ENCODE data around the gene TIMP2. TPM values are rescaled to one million over a fixed set of nuclear protein-coding genes. Genes with fewer than 3 reads are reported as not detected.
A peak's percentile ranks its signal among the peaks of the same experiment; 100 is the strongest.

The TIMP2 gene
- total and polyA plus RNA-seq, 11 donors = 25.1 to 201 (median 88.3) TPM

GRCh38 chr17:78889531-78889930 is 35.7 kb downstream of the TIMP2 start:
- Histone ChIP-seq H3K27ac (peak overlapping the region in 5 of 12 donors; percentile 18 to 86 (median 46)), H3K4me1 (peaks cover 10 to 75% (median 52%) of the 10 kb centered on the region in 12 donors), H3K4me3 (no peak overlapping the region), H3K9me3 (no peaks in the 10 kb centered on the region), H3K27me3 (no peaks in the 10 kb centered on the region), H3K36me3 (peaks cover 0 to 7% (median 0%) of the 10 kb centered on the region in 9 donors)
- 58 to 81% (median 72%) methylated on average over 8 of the region's 8 CpGs for WGBS, 4 donors
- no peak for DNase-seq
- TF ChIP-seq POLR2A (IDR thresholded peaks at IDR 0.05) (no peak), CTCF (IDR thresholded peaks at IDR 0.05) (no peak)
- ATAC-seq = no peak
- intact Hi-C loops (cut with DNase I) = loop anchor here in 3 of 10 donors (5.0 kb wide), 1 partner anchor 33 kb away; no protein-coding TSS in a partner anchor

- TF ChIP-seq CTCF (IDR thresholded peaks at IDR 0.05) = no peak
- no peak for TF ChIP-seq POLR2A (IDR thresholded peaks at IDR 0.05)
- DNase-seq = no peak
- Histone ChIP-seq H3K4me3 (no peak overlapping the region), H3K9me3 (no peaks in the 10 kb centered on the region), H3K27me3 (no peaks in the 10 kb centered on the region), H3K4me1 (peaks cover 13 to 75% (median 56%) of the 10 kb centered on the region in 12 donors), H3K36me3 (peaks cover 0 to 7% (median 0%) of the 10 kb centered on the region in 9 donors), H3K27ac (peak overlapping the region in 5 of 12 donors; percentile 18 to 86 (median 33))
- ATAC-seq = no peak
- intact Hi-C loops (cut with DNase I) = loop anchor here in 3 of 10 donors (5.0 kb wide), 1 partner anchor 33 kb away; no protein-coding TSS in a partner anchor
- 81 to 89% (median 82%) methylated on average over 10 of the region's 10 CpGs for WGBS, 4 donors
These were observed 36.2 kb downstream of the TIMP2 start for GRCh38 chr17:78888941-78889518.

- intact Hi-C loops (cut with DNase I) = loop anchor here in 3 of 10 donors (5.0 kb wide), 1 partner anchor 35 kb away; no protein-coding TSS in a partner anchor
- H3K4me3 ChIP-seq = no peak overlapping the region
- WGBS, 4 donors = 93 to 96% (median 95%) methylated on average over 12 of the region's 12 CpGs
- H3K36me3 ChIP-seq = peaks cover 0 to 7% (median 0%) of the 10 kb centered on the region in 9 donors
- H3K4me1 ChIP-seq = peaks cover 9 to 79% (median 60%) of the 10 kb centered on the region in 12 donors
- peak overlapping the region in 1 of 12 donors; percentile 92 for H3K27ac ChIP-seq
- ATAC-seq = no peak
- no peaks in the 10 kb centered on the region for H3K27me3 ChIP-seq
- no peak for TF ChIP-seq CTCF (IDR thresholded peaks at IDR 0.05)
- no peak for TF ChIP-seq POLR2A (IDR thresholded peaks at IDR 0.05)
- no peak for DNase-seq
- no peaks in the 10 kb centered on the region for H3K9me3 ChIP-seq
These were observed 38.2 kb downstream of the TIMP2 start for GRCh38 chr17:78886954-78887353.

GRCh38 chr17:78885956-78886355 is 39.2 kb downstream of the TIMP2 start:
- Histone ChIP-seq H3K9me3 (no peaks in the 10 kb centered on the region), H3K36me3 (peaks cover 0 to 5% (median 0%) of the 10 kb centered on the region in 9 donors), H3K4me1 (peaks cover 9 to 77% (median 59%) of the 10 kb centered on the region in 12 donors), H3K27me3 (no peaks in the 10 kb centered on the region), H3K27ac (peak overlapping the region in 7 of 12 donors; percentile 5 to 97 (median 31)), H3K4me3 (no peak overlapping the region)
- intact Hi-C loops (cut with DNase I) = loop anchor here in 4 of 10 donors (2.0 to 5.0 kb wide), 2 partner anchors 36 to 39 kb away; partner anchors contain the start of gene TIMP2 (in 1 of the 4)
- ATAC-seq = no peak
- WGBS, 4 donors = 84 to 91% (median 87%) methylated on average over 7 to 8 of the region's 8 CpGs
- no peak for DNase-seq
- TF ChIP-seq CTCF (IDR thresholded peaks at IDR 0.05) = no peak
- no peak for TF ChIP-seq POLR2A (IDR thresholded peaks at IDR 0.05)

All from heart left ventricle (tissue), 16 donors.